OCI-LY7 (cell line): ENCODE results near the gene APBB2. TPM values are rescaled to one million over a fixed set of nuclear protein-coding genes. Genes with fewer than 3 reads are reported as not detected.

Source experiments
- BruUV-seq: library from RNA; stranded (reverse); fragments of 400-500 nt; replicated peaks from 2 replicates; lab custom pipeline; 2021; lab: Mats Ljungman, UMichigan
- CTCF ChIA-PET: fragments of 300-600 bp; sonication (Branson Sonifier 250); formaldehyde crosslinking; loops from one replicate; lab custom pipeline; 2022; ENCODE audit warnings: antibody characterized with exemption; ENCODE audit not compliant: unreplicated experiment; lab: Charles Lee
- POLR2A ChIA-PET: fragments of 300-600 bp; sonication (Branson Sonifier 250); formaldehyde crosslinking; loops from one replicate; lab custom pipeline; 2022; ENCODE audit warnings: antibody characterized with exemption; lab: Charles Lee
- DNase-seq: peaks from one replicate; pipeline ENCODE4 v3.0.0-alpha.2; 2015; ENCODE audit warnings: low spot score
- H2AFZ ChIP-seq: fragments of 200-600 bp; sonication (generic), shearing (Covaris generic); 2 replicates; pipeline ENCODE4 v1.6.1; 2014; ENCODE audit warnings: mild to moderate bottlenecking, antibody characterized with exemption, low read length, moderate library complexity
- H3K27ac ChIP-seq: fragments of 200-600 bp; sonication (generic); 2 replicates; pipeline ENCODE4 v1.5.1; 2014; ENCODE audit warnings: mixed run types, low read depth, mild to moderate bottlenecking, moderate library complexity, low read length, inconsistent platforms; ENCODE audit not compliant: poor library complexity, severe bottlenecking
- H3K36me3 ChIP-seq: fragments of 200-600 bp; sonication (generic); 2 replicates; pipeline ENCODE4 v1.6.1; 2014; ENCODE audit warnings: mild to moderate bottlenecking, antibody characterized with exemption, low read length, moderate library complexity, mixed read lengths; ENCODE audit not compliant: insufficient read depth
- H3K4me1 ChIP-seq: fragments of 200-600 bp; sonication (generic); 2 replicates; pipeline ENCODE4 v1.5.1; 2014; ENCODE audit warnings: mild to moderate bottlenecking, low read length; ENCODE audit not compliant: insufficient read depth, poor library complexity, severe bottlenecking
- H3K4me2 ChIP-seq: fragments of 200-600 bp; sonication (generic); 2 replicates; pipeline ENCODE4 v1.6.1; 2014; ENCODE audit warnings: mild to moderate bottlenecking, low read length
- H3K4me3 ChIP-seq: fragments of 200-600 bp; sonication (generic); 2 replicates; pipeline ENCODE4 v1.5.1; 2014; ENCODE audit warnings: mild to moderate bottlenecking, low read depth, low read length; ENCODE audit not compliant: poor library complexity, severe bottlenecking
- H3K79me2 ChIP-seq: fragments of 200-600 bp; sonication (generic); 2 replicates; pipeline ENCODE4 v1.6.1; 2016; ENCODE audit warnings: low read depth, mild to moderate bottlenecking, low read length, moderate library complexity, mixed read lengths; ENCODE audit not compliant: insufficient read depth
- H3K9me2 ChIP-seq: fragments of 200-600 bp; sonication (generic); 2 replicates; pipeline ENCODE4 v1.6.1; 2016; ENCODE audit warnings: mild to moderate bottlenecking, low read length, mixed read lengths; ENCODE audit not compliant: insufficient read depth
- H3K9me3 ChIP-seq: fragments of 200-600 bp; sonication (generic); 2 replicates; pipeline ENCODE4 v1.6.1; 2014; ENCODE audit warnings: mild to moderate bottlenecking, mixed run types, low read length, mixed read lengths
- H4K20me1 ChIP-seq: fragments of 200-600 bp; sonication (generic); 2 replicates; pipeline ENCODE4 v1.6.1; 2014; ENCODE audit warnings: mild to moderate bottlenecking, antibody characterized with exemption, low read length, moderate library complexity, mixed read lengths; ENCODE audit not compliant: insufficient read depth
- CTCF ChIP-seq: fragments of 200-600 bp; sonication (generic); conservative IDR thresholded peaks from 2 replicates; pipeline ENCODE4 v1.5.1; 2014; ENCODE audit warnings: mild to moderate bottlenecking, antibody characterized with exemption, low read length, moderate library complexity, mixed read lengths
- EZH2phosphoT487 ChIP-seq: fragments of 200-600 bp; sonication (generic); IDR thresholded peaks from 2 replicates; pipeline ENCODE4 v1.6.1; 2018; ENCODE audit warnings: low read depth, borderline replicate concordance, mild to moderate bottlenecking, mixed run types, antibody characterized with exemption, low read length, moderate library complexity, mixed read lengths
- intact Hi-C: fragments of 100-400 bp; cut with micrococcal nuclease; formaldehyde crosslinking; loops from one replicate; pipeline ENCODE4 v1.10.0; 2022; ENCODE audit not compliant: unreplicated experiment
- total RNA-seq, 2 experiments: library from RNA; depleted of rRNA in 1 of 2; stranded (reverse); fragments of >200 nt in 1 of 2; shearing (Covaris generic) in 1 of 2; gene quantifications; 2 replicates each; pipeline ENCODE4 v1.2.3, GENCODE V29; 2014 to 2022

APBB2 gene
- total RNA-seq, 2 experiments from 2014 or later: 66.4 to 88.5 TPM

DNA sequence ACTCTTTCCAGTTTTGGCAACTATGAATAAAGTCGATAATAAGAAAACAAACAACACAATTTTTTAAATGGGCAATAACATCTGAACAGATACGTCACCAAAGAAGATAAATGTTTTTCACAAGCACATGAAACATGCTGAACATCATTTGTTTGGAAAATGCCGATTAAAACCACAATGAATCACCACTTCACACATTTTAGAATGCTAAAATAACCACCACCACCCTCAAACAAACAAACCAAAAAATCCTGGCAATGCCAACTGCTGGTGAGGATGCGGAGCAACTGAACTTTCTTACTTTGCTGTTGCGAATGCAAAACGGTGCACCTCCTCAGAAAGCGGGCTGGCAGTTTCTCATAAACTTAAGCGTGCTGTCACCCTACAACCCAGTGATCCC lies 348.6 kb downstream of the APBB2 start:
- Histone ChIP-seq H2AFZ (no peak overlapping the region), H3K36me3 (no peaks in the 10 kb centered on the region), H3K4me1 (no peaks in the 10 kb centered on the region), H3K9me3 (no peaks in the 10 kb centered on the region), H3K9me2 (no peaks in the 10 kb centered on the region), H3K79me2 (no peaks in the 10 kb centered on the region), H3K4me2 (no peak overlapping the region), H3K27ac (no peak overlapping the region), H3K4me3 (no peak overlapping the region), H4K20me1 (no peaks in the 10 kb centered on the region)
- ChIA-PET POLR2A (no interaction called here), CTCF (no interaction called here)
- intact Hi-C loops: no loop called here
- BruUV-seq: no TSS peak
- TF ChIP-seq EZH2phosphoT487: no peak
- no peak for TF ChIP-seq CTCF
- no peak for DNase-seq

DNA sequence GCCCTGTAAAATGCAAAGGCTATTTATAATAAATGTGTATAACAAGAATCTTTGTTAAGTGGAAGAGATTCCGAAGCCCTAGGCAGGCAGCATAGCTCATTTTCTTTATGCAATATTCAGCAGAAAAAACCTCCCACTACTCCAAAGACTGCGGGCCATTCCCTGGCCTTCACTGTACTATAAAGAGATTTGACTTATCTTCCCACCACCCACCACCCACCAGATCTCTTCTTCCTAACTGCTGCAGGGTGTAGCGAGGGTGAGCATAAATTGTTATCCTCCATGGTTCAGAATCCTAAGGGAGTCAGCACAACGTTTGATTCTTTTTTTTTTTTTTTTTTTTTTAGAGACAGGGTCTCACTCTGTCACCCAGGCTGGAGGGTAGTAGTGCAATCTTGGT lies 349.8 kb downstream of the APBB2 start:
- Histone ChIP-seq H3K36me3 (no peaks in the 10 kb centered on the region), H3K9me2 (no peaks in the 10 kb centered on the region), H3K4me3 (no peak overlapping the region), H4K20me1 (no peaks in the 10 kb centered on the region), H3K27ac (no peak overlapping the region), H3K4me2 (no peak overlapping the region), H3K9me3 (no peaks in the 10 kb centered on the region), H3K79me2 (no peaks in the 10 kb centered on the region), H2AFZ (no peak overlapping the region), H3K4me1 (no peaks in the 10 kb centered on the region)
- intact Hi-C loops: no loop called here
- no TSS peak for BruUV-seq
- no peak for TF ChIP-seq EZH2phosphoT487
- TF ChIP-seq CTCF: no peak
- ChIA-PET POLR2A (interaction anchor here (0.7 to 1.4 kb wide), 4 partner anchors 10 to 29 kb away, joined by 3 to 4 read pairs (median 3); no protein-coding TSS in a partner anchor), CTCF (no interaction called here)
- DNase-seq: no peak

- no peak overlapping the region for H3K27ac ChIP-seq
- intact Hi-C loops: no loop called here
- peak overlapping the region; percentile 43 for H3K4me2 ChIP-seq
These were observed 355.4 kb downstream of the APBB2 start for GRCh38 chr4:40858962-40859361.

More at GRCh38 chr4:40858962-40859361, 355.4 kb downstream of the APBB2 start:
- Histone ChIP-seq H3K4me1 (peaks cover 31% of the 10 kb centered on the region), H3K36me3 (no peaks in the 10 kb centered on the region), H4K20me1 (no peaks in the 10 kb centered on the region), H3K9me2 (no peaks in the 10 kb centered on the region), H3K79me2 (no peaks in the 10 kb centered on the region), H2AFZ (no peak overlapping the region), H3K4me3 (no peak overlapping the region), H3K9me3 (no peaks in the 10 kb centered on the region)
- peak; percentile 52 for DNase-seq
- no peak for TF ChIP-seq EZH2phosphoT487
- TF ChIP-seq CTCF: no peak
- ChIA-PET CTCF (no interaction called here), POLR2A (interaction anchor here (1.2 to 1.5 kb wide), 3 partner anchors 8 to 14 kb away, joined by 3 to 4 read pairs (median 3); no protein-coding TSS in a partner anchor)
- no TSS peak for BruUV-seq
